A673 (cell line): ENCODE measurements around the gene SOX2. TPM values are rescaled to one million over a fixed set of nuclear protein-coding genes. Genes with fewer than 3 reads are reported as not detected.

Source experiments
- Bru-seq: library from RNA; stranded (reverse); fragments of 400-500 nt; gene quantifications from one replicate; lab custom pipeline; 2021; lab: Mats Ljungman, UMichigan
- BruChase-seq, 2 experiments: library from RNA; stranded (reverse); fragments of 400-500 nt; gene quantifications; one replicate each; lab custom pipeline; 2021; lab: Mats Ljungman, UMichigan
- BruUV-seq: library from RNA; stranded (reverse); fragments of 400-500 nt; replicated peaks from 2 replicates; lab custom pipeline; 2021; lab: Mats Ljungman, UMichigan
- CTCF ChIA-PET: fragments of 300-600 bp; sonication (Branson Sonifier 250); formaldehyde crosslinking; loops from one replicate; lab custom pipeline; 2022; ENCODE audit warnings: antibody characterized with exemption; lab: Charles Lee
- POLR2A ChIA-PET: fragments of 300-600 bp; sonication (Branson Sonifier 250); formaldehyde crosslinking; loops from one replicate; lab custom pipeline; 2022; ENCODE audit warnings: antibody characterized with exemption; ENCODE audit not compliant: low non-redundant PET; lab: Charles Lee
- DNase-seq: peaks from one replicate; pipeline ENCODE4 v3.0.0-alpha.2; 2015; ENCODE audit warnings: low spot score
- H3K27ac ChIP-seq: fragments of 200-600 bp; sonication (generic); 2 replicates; pipeline ENCODE4 v1.5.1; 2016; ENCODE audit warnings: mixed run types, low read depth, mild to moderate bottlenecking, mixed read lengths, antibody characterized with exemption, low read length; ENCODE audit not compliant: poor library complexity, severe bottlenecking
- H3K27me3 ChIP-seq: fragments of 200-600 bp; sonication (generic); replicated peaks from 2 replicates; pipeline ENCODE4 v1.6.1; 2017; ENCODE audit warnings: mixed run types, low read depth, mild to moderate bottlenecking, mixed read lengths, antibody characterized with exemption, low read length; ENCODE audit not compliant: insufficient read depth, poor library complexity
- H3K36me3 ChIP-seq: fragments of 200-600 bp; sonication (generic); 2 replicates; pipeline ENCODE4 v1.6.1; 2016; ENCODE audit warnings: mixed run types, mild to moderate bottlenecking, mixed read lengths, antibody characterized with exemption, low read length; ENCODE audit not compliant: insufficient read depth, poor library complexity, severe bottlenecking
- H3K4me1 ChIP-seq: fragments of 200-600 bp; sonication (generic); 2 replicates; pipeline ENCODE4 v1.6.1; 2017; ENCODE audit warnings: mixed run types, mild to moderate bottlenecking, mixed read lengths, antibody characterized with exemption, low read length; ENCODE audit not compliant: insufficient read depth, poor library complexity, severe bottlenecking
- H3K4me3 ChIP-seq: fragments of 200-600 bp; sonication (generic); 2 replicates; pipeline ENCODE4 v1.5.1; 2016; ENCODE audit warnings: low read depth, mixed run types, mild to moderate bottlenecking, mixed read lengths, low read length; ENCODE audit not compliant: poor library complexity, severe bottlenecking
- H3K9me3 ChIP-seq: fragments of 200-600 bp; sonication (generic); 2 replicates; pipeline ENCODE4 v1.6.1; 2016; ENCODE audit warnings: mixed run types, low read depth, mild to moderate bottlenecking, mixed read lengths, antibody characterized with exemption, low read length; ENCODE audit not compliant: poor library complexity, severe bottlenecking
- EZH2 ChIP-seq: fragments of 200-600 bp; sonication (generic); IDR thresholded peaks from 2 replicates; pipeline ENCODE4 v1.6.1; 2017; ENCODE audit warnings: borderline replicate concordance, low read depth, mild to moderate bottlenecking, mixed read lengths, antibody characterized with exemption, low read length; ENCODE audit not compliant: poor library complexity, severe bottlenecking
- intact Hi-C: fragments of 100-400 bp; cut with micrococcal nuclease; formaldehyde crosslinking; loops from one replicate; pipeline ENCODE4 v1.10.0; 2022; ENCODE audit not compliant: unreplicated experiment
- long read RNA-seq: library from polyadenylated mRNA; stranded (forward); transcript quantifications from one replicate; pipeline ENCODE4 v2.0.0, GENCODE V29; 2022
- total RNA-seq: library from RNA; stranded (reverse); gene quantifications from 2 replicates; pipeline ENCODE4 v1.2.3, GENCODE V29; 2021
- TF ChIP-seq, protein P1 (sequence below): fragments of 300-800, 200-600 bp; sonication (generic); conservative IDR thresholded peaks from 2 replicates; pipeline ENCODE4 v1.5.1; 2017; ENCODE audit warnings: low read depth, mild to moderate bottlenecking, antibody characterized with exemption, low read length, moderate library complexity, mixed read lengths

SOX2 gene
- total RNA-seq (62.0 and 64.3 TPM in 2 replicates), Bru-seq, nascent RNA (percentile 98 among the genes with signal in this experiment), BruChase-seq, experiment 1, labeled RNA remaining after a 2-hour chase (percentile 99 among the genes with signal in this experiment), BruChase-seq, experiment 2, labeled RNA remaining after a 6-hour chase (percentile 93 among the genes with signal in this experiment)
- long read RNA-seq, transcript SOX2-201 (1 exons, 2,513 nt): major isoform, 36 of 36 reads
- long read RNA-seq, partial matches to known transcripts: 0 of 36 reads
- long read RNA-seq, other reads (novel, unspliced or antisense): 0 of 36 reads

- peaks cover 43% of the 10 kb centered on the region for H3K4me1 ChIP-seq
- H3K9me3 ChIP-seq: no peaks in the 10 kb centered on the region
- ChIA-PET CTCF (interaction anchor here (1.0 kb wide), 2 partner anchors 11 to 183 kb away, joined by 3 to 4 read pairs; no protein-coding TSS in a partner anchor), POLR2A (no interaction called here)
- H3K36me3 ChIP-seq: peaks cover 6% of the 10 kb centered on the region
- H3K27me3 ChIP-seq: no peaks in the 10 kb centered on the region
- intact Hi-C loops: loop anchor here (1.0 to 10.0 kb wide), 4 partner anchors 181 to 971 kb away; no protein-coding TSS in a partner anchor
- H3K27ac ChIP-seq: peak within 1 kb of the TSS; percentile 86
- DNase-seq: peak; percentile 98
- no peak for TF ChIP-seq EZH2
- TF ChIP-seq, protein P1, sequence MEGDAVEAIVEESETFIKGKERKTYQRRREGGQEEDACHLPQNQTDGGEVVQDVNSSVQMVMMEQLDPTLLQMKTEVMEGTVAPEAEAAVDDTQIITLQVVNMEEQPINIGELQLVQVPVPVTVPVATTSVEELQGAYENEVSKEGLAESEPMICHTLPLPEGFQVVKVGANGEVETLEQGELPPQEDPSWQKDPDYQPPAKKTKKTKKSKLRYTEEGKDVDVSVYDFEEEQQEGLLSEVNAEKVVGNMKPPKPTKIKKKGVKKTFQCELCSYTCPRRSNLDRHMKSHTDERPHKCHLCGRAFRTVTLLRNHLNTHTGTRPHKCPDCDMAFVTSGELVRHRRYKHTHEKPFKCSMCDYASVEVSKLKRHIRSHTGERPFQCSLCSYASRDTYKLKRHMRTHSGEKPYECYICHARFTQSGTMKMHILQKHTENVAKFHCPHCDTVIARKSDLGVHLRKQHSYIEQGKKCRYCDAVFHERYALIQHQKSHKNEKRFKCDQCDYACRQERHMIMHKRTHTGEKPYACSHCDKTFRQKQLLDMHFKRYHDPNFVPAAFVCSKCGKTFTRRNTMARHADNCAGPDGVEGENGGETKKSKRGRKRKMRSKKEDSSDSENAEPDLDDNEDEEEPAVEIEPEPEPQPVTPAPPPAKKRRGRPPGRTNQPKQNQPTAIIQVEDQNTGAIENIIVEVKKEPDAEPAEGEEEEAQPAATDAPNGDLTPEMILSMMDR: no peak
- BruUV-seq: no TSS peak
- H3K4me3 ChIP-seq: peak within 1 kb of the TSS; percentile 78
Measured at GRCh38 chr3:181711325-181712135, at the start of gene SOX2. Gene SOX2, plus strand, starts transcription at chr3:181711925. Its CDS starts 436 bp downstream, at chr3:181712361.

DNA sequence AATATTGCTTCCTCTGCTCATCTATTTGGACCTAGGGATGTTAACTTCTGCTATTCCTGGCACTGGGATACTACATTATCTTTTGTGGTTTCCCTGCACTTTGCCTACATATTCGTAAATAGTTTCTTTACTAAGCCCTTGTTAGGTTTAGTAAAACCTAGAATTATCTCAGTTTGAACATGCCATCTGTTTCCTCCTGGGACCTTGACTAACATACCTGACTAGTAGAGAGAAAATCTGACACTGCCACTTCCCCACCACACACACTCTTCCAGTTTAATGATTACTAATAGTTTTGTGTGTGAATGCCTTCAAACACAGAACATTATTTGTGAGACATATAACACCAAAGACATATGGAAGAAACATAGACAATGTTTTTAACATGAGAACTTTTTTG, 28.2 kb upstream of the SOX2 start:
- Histone ChIP-seq H3K27ac (no peak overlapping the region), H3K4me1 (no peaks in the 10 kb centered on the region), H3K9me3 (no peaks in the 10 kb centered on the region), H3K4me3 (no peak overlapping the region), H3K27me3 (peaks cover 13% of the 10 kb centered on the region), H3K36me3 (no peaks in the 10 kb centered on the region)
- TF ChIP-seq, protein P1: no peak
- TF ChIP-seq EZH2: no peak
- no peak for DNase-seq
- CTCF ChIA-PET: no interaction called here
- no TSS peak for BruUV-seq
- intact Hi-C loops: no loop called here
- POLR2A ChIA-PET: no interaction called here

DNA sequence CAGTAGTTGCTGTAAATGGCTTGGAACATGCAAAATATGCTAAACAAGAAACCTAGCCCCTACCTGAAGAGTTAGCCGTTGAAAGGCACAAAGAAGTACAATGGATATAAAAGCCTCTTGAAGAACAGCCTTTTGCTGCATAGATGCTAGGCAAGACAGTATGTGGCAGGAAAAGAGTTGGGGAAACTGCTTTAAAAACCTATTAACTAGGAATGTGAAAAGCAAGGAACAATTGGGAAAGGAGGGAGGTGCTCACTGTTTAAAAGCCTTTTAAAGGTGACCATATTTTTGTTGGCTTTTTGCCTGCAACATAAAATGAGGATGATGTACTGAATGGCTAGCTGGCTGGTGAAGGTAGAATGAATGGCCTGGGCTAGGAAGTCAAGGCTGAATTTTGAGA, 24.5 kb upstream of the SOX2 start:
- no peaks in the 10 kb centered on the region for H3K36me3 ChIP-seq
- no peak overlapping the region for H3K27ac ChIP-seq
- no peak for DNase-seq
- no peak for TF ChIP-seq EZH2
- TF ChIP-seq, protein P1: no peak
- no peak overlapping the region for H3K4me3 ChIP-seq
- intact Hi-C loops: no loop called here
- ChIA-PET POLR2A (no interaction called here), CTCF (no interaction called here)
- no peaks in the 10 kb centered on the region for H3K9me3 ChIP-seq
- no peaks in the 10 kb centered on the region for H3K4me1 ChIP-seq
- H3K27me3 ChIP-seq: peaks cover 31% of the 10 kb centered on the region
- BruUV-seq: no TSS peak
